Esophagus muscularis mucosa (tissue), 4 donors: Measurements from ENCODE around the gene TEX35.
"Not testable (repeated sequence)": the region's sequence is repeated elsewhere in the genome, so short reads cannot be mapped to it uniquely, and the experiment has no call there.

Source experiments
- EP300 ChIP-seq: sonication (generic); formaldehyde crosslinking; IDR thresholded peaks from one replicate; pipeline ENCODE4 v1.6.1; 2017; ENCODE audit warnings: antibody characterized with exemption
- POLR2A ChIP-seq: fragments of 450-650 bp; IDR thresholded peaks from one replicate; pipeline ENCODE4 v1.6.1; 2017; ENCODE audit warnings: antibody characterized with exemption, moderate library complexity, mild to moderate bottlenecking, low read depth
- POLR2AphosphoS5 ChIP-seq, 2 donors: sonication (generic); formaldehyde crosslinking; IDR thresholded peaks; one replicate each; pipeline ENCODE4 v1.6.1; 2017; ENCODE audit warnings: antibody characterized with exemption in 2 of 2
- TF ChIP-seq, protein P1 (sequence below), 3 experiments: fragments of 200-600 bp in 2 of 3; fragments of 450-650 bp in 1 of 3; sonication (generic) in 2 of 3; IDR thresholded peaks; one replicate each; pipeline ENCODE4 v1.5.1; 2017 to 2019; ENCODE audit warnings: antibody characterized with exemption in 3 of 3, mild to moderate bottlenecking in 2 of 3, moderate library complexity in 1 of 3

DNA sequence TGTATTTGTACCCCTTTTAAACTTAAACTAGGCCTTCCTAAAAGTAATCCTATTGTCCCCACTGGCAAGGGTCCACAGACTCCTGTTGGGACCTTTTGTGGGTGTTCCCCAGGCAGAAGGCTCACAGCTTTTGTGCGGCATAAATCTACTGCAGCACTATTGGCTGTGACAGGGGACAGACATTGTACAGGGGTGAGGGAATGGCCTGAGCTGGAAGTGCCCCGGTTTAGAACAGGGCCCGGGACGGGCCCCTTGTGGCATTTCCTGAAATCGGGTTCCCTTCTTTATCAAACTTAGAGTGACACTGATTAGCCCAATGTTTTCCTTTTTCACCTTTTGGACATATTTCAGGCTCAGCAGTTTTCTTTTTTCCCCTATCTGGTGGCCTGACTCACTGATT is 45.9 kb downstream of the TEX35 start:
- not testable (repeated sequence) for TF ChIP-seq POLR2A; POLR2AphosphoS5 (IDR thresholded peaks at IDR 0.05); EP300
- TF ChIP-seq, protein P1, sequence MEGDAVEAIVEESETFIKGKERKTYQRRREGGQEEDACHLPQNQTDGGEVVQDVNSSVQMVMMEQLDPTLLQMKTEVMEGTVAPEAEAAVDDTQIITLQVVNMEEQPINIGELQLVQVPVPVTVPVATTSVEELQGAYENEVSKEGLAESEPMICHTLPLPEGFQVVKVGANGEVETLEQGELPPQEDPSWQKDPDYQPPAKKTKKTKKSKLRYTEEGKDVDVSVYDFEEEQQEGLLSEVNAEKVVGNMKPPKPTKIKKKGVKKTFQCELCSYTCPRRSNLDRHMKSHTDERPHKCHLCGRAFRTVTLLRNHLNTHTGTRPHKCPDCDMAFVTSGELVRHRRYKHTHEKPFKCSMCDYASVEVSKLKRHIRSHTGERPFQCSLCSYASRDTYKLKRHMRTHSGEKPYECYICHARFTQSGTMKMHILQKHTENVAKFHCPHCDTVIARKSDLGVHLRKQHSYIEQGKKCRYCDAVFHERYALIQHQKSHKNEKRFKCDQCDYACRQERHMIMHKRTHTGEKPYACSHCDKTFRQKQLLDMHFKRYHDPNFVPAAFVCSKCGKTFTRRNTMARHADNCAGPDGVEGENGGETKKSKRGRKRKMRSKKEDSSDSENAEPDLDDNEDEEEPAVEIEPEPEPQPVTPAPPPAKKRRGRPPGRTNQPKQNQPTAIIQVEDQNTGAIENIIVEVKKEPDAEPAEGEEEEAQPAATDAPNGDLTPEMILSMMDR (IDR thresholded peaks at IDR 0.05): not testable (repeated sequence)
